Gastroesophageal sphincter (tissue), 3 donors: Measurements from ENCODE around the gene MRPL23.

Experiments used
- EP300 ChIP-seq: sonication (generic); formaldehyde crosslinking; IDR thresholded peaks from one replicate; pipeline ENCODE4 v1.6.1; 2017; ENCODE audit warnings: antibody characterized with exemption, mild to moderate bottlenecking
- POLR2A ChIP-seq, 2 donors: fragments of 450-650 bp; IDR thresholded peaks; one replicate each; pipeline ENCODE4 v1.6.1; 2017; ENCODE audit warnings: antibody characterized with exemption in 2 of 2, mild to moderate bottlenecking in 2 of 2, moderate library complexity in 1 of 2
- POLR2AphosphoS5 ChIP-seq: sonication (generic); formaldehyde crosslinking; IDR thresholded peaks from one replicate; pipeline ENCODE4 v1.6.1; 2017; ENCODE audit warnings: antibody characterized with exemption
- TF ChIP-seq, protein P1 (sequence below), 4 experiments: fragments of 200-600 bp in 2 of 4; fragments of 450-650 bp in 2 of 4; sonication (generic) in 1 of 4; IDR thresholded peaks; one replicate each; pipeline ENCODE4 v1.5.1; 2017 to 2019; ENCODE audit warnings: antibody characterized with exemption in 4 of 4, mild to moderate bottlenecking in 2 of 4, moderate library complexity in 2 of 4

- TF ChIP-seq, protein P1, sequence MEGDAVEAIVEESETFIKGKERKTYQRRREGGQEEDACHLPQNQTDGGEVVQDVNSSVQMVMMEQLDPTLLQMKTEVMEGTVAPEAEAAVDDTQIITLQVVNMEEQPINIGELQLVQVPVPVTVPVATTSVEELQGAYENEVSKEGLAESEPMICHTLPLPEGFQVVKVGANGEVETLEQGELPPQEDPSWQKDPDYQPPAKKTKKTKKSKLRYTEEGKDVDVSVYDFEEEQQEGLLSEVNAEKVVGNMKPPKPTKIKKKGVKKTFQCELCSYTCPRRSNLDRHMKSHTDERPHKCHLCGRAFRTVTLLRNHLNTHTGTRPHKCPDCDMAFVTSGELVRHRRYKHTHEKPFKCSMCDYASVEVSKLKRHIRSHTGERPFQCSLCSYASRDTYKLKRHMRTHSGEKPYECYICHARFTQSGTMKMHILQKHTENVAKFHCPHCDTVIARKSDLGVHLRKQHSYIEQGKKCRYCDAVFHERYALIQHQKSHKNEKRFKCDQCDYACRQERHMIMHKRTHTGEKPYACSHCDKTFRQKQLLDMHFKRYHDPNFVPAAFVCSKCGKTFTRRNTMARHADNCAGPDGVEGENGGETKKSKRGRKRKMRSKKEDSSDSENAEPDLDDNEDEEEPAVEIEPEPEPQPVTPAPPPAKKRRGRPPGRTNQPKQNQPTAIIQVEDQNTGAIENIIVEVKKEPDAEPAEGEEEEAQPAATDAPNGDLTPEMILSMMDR (IDR thresholded peaks at IDR 0.05) = no peak
- TF ChIP-seq POLR2A (IDR thresholded peaks at IDR 0.05) (no peak), POLR2AphosphoS5 (no peak), EP300 (no peak)
Measured at GRCh38 chr11:1919391-1920127, 27.6 kb upstream of the MRPL23 start, which contains the start of gene TNNT3.
